ENCODE data around the gene VPS8.
"Not testable (repeated sequence)": the region's sequence is repeated elsewhere in the genome, so short reads cannot be mapped to it uniquely, and the experiment has no call there.

The VPS8 gene

DNA sequence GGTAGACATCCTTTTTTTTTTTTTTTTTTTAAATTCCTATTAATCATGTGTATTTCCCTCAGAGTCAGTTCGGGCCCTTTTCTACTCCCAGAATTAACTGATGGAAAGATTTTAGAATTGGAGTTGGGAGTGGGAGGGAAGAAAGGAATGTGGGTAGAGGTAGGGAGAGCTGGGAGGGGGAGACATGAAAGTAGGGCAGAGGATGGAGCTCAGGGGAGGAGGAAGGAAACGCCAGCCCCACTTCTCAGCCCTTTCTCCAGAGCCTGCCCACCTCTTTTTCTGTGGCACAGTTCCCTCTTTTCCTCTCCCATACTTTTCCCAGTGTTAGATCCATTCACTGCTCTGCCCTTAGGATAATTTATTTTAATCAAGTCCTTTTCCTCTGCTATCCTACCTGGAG lies 129.4 kb downstream of the VPS8 start:
- DNase-seq: no peak

DNA sequence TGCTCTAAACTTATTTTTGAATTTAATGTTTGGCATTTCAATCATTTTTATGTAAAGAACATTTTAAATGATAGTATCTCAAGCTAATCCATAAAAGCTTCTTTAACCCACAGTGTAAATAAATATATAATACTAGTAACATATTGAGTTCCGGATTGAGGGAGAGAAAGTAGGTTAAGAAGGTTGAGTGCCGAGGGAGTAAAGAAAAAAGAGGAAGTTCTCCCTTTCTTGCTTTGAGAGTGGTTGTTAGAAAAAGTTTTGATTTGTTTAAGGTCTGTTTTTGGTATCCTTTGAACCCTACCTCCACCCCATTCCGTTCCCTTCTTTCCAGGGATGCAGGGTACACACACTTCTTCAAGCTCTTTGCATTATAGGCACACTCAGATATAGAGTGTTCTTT lies 130.8 kb downstream of the VPS8 start:
- DNase-seq: no peak

DNA sequence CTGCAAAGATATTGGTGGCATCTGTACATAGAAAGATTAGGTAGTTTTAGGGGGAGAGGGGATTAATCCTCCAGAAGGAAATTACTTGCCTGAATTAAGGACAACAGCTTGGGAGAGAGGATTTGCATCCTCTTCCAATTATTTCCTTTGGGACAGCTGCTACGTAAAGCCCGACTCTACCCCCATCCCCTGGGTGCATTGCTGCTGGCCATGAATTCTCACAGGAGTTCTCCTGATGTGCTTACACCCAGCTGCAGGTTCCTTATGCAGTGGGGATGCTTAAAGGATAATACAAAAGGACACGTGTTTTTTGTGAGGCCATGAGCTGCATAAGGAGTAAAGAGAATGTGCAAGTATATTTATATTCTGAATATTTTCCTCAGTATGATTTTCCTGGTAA lies 132.3 kb downstream of the VPS8 start:
- DNase-seq: peak; percentile 63

DNA sequence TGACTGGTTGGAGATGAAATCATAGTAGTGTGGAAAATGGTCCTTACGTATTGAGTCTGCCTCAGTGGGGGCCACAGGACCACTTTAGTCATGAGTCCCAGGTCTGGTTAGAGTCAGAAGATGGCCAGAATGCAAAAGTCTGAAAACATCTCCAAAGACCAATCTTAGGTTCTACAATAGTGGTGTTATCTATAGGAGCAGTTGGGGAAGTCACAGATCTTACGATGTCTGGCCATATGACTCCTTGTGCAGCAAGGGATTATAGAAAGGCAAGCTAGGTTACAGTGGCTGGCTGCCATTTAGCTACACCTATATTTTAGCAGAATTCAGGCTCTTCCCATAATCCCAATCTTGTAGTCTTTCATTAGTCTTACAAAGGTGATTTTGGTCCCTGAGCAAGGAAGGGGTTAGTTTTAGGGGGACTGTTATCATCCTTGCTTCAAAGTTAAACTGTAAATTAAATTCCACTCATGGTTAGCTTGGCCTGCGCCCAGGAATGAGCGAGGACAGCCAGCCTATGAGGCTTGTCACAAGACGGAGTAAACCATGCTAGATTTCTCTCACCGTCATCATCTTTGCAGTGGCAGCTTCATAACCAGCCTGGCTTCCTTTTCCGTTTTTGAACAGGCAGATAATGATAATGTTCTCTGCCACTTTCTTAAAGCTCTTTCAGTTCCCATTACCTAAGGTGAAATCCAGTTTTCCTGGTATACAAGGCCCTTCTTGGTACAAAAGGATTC lies 134.1 kb downstream of the VPS8 start:
- no peak for DNase-seq

DNA sequence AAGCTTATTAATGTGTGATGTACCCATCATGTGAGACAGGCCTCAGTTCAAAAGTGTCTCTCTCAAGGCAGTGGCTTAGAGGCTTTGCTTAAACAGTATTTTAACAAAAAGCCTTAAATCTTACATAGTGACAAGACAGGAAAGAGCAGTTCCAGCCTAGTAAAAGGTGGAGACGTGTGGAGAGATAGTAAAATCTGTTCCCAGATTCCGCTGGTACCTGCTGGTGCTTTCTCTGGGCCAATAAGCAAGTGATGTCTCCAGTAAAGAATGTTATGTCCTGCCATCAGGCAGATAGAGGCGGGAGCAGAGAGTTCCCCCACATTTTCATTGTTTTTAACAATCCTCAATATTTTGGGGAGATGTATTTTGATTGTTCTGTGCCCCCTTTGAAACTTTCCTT lies 135.0 kb downstream of the VPS8 start:
- DNase-seq: no peak

DNA sequence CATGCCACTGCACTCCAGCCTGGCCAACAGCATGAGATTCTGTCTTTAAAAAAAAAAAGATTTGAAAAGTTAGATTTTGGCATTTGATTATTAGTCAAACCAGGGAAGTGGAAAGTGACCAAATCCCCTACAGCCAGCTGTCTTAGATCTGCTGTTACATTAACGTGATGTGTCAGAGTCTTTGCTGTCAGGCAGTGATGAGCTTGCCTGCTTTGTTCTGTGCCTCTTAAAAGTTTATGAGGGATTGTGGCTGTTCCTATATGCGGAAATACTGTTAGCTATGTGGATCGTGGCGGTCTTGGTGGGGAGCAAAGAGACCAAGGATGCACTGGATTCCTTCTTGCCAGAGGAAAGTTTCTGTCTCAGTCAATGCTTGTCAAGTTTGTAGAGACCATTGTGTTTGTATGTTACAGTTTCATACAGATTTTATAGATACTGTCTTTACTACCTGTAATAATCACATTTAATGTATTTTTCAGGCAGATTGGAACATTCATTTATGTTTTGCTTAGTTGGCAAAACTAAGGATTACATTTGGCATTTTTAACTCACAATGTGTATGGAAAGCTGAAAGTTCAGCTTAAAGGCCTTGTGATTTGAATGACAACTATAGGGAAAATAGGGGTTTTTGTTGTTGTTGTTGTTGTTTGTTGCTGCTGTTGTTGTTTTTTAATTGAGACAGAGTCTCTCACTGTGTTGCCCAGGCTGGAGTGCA lies 137.4 kb downstream of the VPS8 start:
- no peak for DNase-seq

DNA sequence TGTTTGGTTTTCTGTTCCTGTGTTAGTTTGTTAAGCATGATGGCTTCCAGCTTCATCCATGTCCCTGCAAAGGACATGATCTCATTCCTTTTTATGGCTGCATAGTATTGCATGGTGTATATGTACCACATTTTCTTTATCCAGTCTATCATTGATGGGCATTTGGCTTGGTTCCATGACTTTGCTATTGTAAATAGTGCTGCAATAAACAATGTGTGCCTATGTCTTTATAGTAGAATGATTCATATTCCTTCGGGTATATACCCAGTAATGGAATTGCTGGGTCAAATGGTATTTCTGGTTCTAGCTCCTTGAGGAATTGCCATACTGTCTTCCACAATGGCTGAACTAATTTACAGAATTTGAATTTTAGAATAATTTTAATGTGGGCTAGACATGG lies 138.8 kb downstream of the VPS8 start:
- not testable (repeated sequence) for DNase-seq

DNA sequence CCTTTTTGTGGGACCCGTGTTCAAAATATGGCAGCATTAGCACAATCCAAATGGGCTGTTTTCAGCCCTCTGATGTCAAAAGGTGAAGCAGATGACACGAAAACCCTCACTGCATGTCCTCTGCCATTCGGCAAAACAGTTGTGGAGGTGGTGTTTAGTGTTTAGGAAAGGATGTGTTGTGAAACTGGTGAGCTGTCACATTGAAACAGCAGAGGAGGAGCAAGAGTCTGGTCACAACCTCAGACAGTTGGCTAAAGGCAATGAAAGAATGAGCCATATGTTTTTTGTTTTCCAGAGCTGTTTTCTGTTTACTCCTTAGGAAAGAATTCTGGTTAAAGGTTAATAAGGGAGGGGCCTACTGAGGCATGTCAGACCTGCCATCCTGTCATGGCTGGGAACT lies 140.7 kb downstream of the VPS8 start:
- no peak for DNase-seq

DNA sequence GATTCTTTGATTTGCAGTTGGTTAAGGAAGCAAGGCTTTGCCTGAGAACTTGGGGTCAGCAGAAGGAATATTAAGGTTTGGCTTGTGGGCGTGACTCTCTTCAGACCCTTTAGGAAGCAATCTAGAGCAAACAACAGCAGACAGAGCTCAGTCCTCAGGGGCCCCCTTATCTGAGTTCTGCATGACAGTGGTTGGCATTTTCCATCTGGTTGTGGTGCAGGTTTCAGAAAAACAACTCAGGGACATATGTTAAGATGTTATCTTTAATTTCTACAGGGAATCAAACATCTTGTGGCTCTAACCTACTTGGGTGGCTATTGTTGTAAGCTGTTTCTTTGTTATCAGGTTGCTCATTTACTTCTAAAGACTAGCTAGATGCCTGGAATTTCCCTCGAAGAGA lies 141.4 kb downstream of the VPS8 start:
- DNase-seq: peak; percentile 7

DNA sequence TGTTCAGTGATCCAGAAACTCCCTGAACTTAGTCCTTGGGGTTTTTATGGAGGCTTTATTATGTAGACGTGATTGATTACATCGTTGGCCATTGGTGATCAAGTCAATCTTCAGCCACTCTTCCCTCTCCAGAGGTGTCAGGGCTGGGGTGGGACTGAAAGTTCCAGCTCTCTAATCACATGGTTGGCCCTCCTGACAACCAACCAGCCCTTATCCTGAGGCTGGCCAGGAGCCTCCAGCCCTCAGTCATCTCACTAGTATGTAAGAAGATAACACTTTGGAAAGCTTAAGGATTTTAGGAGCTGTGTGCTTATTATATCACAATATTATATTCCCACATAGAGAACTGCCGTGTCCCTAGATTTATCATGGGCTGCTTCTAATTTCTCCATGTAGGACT lies 142.3 kb downstream of the VPS8 start:
- no peak for DNase-seq

DNA sequence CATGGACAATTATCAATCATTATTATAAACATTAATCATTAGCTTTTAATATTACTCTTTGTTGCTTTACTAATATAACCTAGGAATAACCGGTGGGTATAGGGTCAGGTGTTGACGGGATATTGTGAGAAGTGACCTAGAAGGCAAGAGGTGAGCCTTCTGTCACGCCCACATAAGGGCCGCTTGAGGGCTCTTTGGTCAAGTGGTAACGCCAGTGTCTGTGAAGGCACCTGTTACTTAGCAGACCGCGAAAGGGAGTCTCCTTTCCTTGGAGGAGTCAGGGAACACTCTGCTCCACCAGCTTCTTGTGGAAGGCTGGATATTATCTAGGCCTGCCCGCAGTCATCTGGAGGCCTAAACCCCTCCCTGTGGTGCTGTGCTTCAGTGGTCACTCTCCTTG lies 142.9 kb downstream of the VPS8 start:
- not testable (repeated sequence) for DNase-seq

DNA sequence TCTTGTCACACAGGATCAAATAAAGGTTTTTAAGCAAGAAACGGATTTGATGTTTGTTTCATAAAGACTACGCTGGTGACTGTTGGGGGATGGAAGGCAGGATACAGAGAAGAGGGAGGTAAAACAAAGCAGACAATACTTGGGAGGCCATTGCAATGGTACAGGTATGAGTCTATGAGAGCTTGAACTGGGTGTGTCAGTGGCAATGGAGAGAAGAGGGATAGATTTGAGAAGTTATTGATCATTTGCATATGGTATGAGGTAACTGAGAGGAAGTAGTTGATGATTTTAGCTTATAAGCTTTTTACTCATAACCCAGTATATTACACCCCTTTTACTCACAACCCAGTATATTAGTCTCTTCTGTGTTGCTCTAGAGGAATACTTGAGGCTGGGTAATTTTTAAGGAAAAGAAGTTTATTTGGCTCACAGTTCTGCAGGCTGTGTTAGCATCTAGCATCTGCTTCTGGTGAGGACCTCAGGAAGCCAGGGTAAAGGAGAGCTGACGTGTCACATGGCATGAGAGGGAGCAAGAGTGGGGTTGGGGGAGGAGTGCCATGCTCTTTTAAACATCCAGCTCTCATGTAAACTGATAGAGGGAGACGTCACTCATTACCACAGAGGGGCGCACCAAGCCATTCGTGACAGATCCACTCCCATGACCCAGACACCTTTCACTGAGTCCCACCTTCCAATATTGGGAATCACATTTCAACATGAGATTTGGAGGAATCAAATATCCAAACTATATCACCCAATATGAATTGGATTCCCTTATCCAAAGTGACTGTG lies 153.9 kb downstream of the VPS8 start:
- DNase-seq: no peak

DNA sequence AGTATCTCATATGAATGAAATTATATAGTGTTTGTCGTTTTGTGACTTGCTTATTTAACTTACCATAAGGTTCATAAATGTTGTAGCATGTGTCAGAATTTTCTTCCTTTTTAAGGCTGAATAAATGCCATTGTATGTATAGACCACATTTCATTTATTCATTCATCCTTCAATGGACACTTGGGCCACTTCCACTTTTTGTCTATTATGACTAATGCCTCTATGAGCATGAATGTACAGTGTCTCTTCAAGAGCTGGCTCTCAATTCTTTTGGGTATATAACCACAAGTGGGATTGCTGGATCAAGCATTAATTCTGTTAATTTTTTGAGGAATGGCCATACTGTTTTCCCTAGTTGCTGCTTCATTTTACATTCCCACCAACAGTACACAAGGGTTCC lies 156.1 kb downstream of the VPS8 start:
- DNase-seq: no peak

DNA sequence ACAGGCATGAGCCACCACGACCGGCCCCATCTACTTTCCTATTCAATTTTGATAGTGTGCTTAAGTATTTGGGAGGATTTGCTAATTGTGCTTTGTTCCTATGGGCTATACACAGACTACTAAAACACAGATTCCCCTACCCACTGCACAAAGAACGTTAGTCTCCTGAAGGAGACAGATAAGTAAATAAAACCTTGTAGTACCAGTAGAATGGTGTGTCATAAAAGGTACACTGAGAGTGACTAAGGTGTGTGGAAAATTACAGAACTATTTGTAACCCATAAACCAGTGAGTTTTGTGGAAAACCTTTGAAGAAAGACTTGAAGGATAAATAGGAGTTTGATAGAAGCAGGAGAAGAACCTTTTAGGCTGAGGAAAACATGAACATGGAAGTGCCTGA lies 158.2 kb downstream of the VPS8 start:
- no peak for DNase-seq

DNA sequence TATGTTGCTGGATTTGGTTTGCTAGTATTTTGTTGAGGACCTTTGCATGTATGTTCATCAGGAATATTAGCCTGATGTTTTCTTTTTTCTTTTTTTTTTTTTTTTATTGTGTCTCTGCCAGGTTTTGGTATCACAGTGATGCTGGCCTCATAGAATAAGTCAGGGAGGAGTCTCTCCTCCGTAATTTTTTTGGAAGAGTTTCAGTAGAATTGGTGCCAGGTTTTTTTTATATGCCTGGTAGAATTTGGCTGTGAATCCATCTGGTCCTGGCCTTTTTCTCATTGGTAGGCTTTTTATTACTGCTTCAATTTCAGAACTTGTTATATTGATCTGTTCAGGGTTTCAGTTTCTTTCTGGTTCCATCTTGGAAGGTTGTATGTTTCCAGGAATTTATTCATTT lies 165.8 kb downstream of the VPS8 start:
- peak; percentile 27 for DNase-seq

DNA sequence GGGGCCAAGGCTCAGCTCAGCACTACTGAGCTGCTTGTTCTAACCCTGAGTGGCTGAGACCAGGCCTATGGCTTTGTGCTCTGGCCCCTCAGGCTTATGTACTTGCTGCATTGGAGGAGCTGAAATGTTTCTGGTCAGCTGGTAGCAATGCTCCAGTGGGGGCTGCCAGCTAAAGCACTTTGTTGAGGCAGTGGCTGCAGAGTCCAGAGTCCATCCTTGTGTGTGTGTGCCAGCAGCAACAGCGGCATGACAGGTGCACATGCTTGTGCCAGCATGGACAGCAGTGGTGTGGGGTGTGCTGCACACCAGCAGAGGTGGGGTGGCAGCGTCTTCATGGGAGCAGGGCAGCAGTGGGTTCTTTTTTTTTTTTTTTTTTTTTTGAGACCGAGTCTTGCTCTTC lies 169.1 kb downstream of the VPS8 start:
- no peak for DNase-seq

DNA sequence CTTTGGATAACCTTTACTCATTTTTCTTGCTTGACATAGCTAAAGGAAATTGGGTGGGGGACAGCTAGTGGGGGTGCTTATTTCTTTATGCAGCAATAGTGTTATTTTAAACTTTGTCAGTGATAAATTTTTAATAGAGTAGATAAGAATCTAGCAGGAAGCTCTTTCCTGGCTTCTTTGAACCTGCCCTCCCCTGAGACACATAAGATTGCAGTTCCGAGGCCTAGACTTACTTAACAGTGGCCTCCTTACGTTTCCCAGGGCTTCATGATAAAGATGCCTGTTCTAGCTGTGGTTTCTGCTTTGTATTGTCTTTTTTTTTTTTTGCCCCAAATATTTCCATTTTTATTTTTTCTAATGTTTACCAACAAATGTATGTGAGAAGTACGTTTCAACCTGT lies 170.1 kb downstream of the VPS8 start:
- no peak for DNase-seq

DNA sequence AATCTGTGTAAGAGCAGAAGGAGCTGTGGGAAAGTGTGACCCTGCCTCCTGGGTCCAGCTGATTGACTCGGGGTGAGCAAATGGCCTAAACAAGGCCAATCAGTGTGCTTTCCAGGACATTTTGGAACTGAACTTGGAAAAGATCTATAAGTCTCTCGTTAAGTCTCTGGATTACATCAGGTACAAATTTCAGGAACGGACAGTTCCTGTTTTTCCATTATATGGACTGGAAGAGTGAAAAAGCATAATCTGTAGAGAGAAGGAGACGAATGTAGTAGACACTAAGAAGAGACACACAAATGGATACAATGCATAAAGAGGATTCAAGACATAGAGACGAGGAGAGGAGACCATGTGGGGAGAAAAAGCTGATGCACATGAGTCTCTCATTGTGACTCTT lies 173.6 kb downstream of the VPS8 start:
- no peak for DNase-seq

DNA sequence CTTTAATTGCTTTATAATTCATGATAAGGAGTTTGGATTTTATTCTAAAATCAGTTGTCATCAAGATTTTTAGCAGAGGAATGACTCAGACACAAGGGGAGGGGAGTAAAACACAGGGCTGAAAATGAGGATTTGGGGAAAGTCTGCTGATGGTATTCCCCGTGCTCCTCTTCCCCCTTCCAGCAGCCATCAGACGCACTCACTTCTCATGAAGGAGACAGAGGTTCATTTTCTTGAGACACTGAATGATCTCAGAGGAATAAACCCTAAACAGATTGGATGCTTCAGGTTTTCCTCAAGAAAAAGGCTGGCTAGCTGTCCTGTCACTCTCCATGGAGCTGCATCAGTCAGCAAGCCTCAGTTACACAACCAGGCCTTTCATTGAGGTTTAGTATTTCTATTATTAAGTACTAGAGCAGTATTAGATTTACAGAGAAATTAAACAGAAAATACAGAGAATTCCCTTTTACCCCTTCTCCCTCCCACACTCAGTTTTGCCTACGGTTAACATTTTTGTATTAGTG lies 174.5 kb downstream of the VPS8 start:
- DNase-seq: no peak

DNA sequence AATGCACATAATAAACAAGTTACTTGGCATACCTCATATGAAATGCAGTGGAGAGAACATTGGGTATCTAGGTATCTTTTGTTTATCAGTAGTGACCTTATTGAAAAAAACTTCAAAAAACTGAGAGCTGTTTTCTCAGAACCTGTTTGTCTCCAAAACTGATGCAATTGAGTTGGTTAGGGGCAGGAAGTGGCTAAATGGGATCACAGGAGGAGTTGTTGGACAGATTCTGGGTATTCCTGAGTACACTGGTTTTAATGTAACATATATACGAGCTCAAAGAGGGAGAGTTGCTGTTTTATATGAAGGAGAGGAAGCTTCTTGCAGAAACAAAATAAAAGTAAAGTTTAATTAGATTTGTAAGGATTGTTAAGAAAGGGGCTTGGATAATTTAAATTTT lies 181.4 kb downstream of the VPS8 start:
- DNase-seq: no peak

DNA sequence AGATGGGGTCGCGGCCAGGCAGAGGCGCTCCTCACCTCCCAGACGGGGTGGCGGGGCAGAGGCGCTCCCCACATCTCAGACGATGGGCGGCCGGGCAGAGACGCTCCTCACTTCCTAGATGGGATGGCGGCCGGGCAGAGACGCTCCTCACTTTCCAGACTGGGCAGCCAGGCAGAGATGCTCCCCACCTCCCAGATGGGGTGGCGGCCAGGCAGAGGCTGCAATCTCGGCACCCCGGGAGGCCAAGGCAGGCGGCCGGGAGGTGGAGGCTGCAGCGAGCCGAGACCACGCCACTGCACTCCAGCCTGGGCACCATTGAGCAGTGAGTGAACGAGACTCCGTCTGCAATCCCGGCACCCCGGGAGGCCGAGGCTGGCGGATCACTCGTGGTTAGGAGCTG lies 191.9 kb downstream of the VPS8 start:
- DNase-seq: not testable (repeated sequence)

DNA sequence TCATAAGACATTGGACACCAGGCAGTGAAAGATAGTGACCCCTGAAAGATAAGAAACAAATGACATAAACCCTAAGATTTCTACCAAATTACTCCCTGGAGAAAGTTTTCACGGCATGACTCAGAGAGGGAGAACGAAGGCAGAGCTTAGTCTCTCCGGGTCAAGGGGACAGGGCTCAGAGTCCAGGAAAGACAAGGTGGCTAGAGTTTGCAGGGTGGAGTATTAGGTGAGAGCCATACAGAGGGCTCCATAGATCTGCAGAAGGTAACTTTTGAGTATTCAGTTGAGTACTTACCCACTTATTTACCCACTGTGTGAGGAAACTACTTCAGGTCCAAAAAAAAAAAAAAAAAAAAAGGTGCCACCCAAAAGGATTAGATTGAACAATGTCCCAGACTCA lies 197.7 kb downstream of the VPS8 start:
- DNase-seq: no peak

DNA sequence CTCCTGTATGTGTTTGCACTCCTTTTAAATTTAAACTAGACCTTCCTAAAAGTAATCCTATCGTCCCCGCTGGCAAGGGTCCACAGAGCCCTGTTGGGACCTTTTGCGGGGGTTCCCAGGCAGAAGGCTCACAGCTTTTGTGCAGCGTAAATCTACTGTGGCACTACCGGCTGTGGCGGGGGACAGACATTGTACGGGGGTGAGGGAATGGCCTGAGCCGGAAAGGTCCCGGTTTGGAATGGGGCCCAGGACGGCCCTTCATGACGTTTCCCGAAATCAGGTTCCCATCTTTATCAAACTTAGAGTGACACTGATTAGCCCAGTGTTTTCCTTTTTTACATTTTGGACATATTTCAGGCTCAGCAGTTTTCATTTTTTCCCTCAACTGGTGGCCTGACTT lies 205.6 kb downstream of the VPS8 start:
- not testable (repeated sequence) for DNase-seq

DNA sequence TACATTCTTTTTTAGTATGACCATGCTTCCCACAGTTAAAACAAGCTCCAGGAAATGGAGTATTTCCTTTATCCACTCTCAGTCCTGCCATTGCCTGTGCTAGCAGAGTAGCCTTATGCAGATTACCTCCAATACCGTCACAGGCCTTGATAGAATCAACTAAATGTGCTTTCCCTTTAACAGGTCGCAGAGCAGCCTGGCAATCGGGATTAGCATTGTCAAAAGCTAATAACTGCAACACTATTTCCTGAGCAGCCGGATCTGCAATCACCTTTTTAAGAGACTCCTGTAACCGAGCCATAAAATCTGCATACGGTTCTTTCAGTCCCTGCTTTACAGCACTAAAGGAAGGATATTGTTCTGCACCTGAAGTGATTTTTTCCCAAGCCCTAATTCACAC lies 206.0 kb downstream of the VPS8 start:
- DNase-seq: not testable (repeated sequence)
